Activated CD8-positive, alpha-beta memory T cell treated with anti-CD3 and anti-CD28 coated beads, Interleukin-2, amount 50 U/mL, for 1 hour (primary cell): ENCODE measurements around the gene NFKB1.

Source experiments
- DNase-seq: peaks from one replicate; pipeline ENCODE4 v3.0.0-alpha.2; 2020; ENCODE audit errors: extremely low read depth

Gene NFKB1

DNA sequence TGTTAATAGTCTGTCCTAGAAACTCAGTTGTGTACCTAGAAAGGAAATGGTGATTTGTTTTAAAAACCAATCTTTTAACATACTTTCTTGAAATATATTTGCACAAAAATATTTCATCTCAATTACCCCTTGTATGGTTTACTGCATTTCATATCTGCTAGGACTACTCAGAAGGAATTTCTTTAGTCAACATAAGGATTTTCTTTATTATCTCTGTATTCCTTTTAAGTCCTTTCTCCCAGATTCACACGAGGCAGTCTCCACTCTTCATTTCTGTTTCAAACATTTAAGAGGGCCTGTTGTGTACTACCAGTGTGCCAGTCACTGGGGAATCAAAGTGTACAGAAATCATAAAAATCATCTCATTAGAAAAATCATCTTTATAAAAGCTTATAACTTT, 28.8 kb downstream of the NFKB1 start:
- no peak for DNase-seq

DNA sequence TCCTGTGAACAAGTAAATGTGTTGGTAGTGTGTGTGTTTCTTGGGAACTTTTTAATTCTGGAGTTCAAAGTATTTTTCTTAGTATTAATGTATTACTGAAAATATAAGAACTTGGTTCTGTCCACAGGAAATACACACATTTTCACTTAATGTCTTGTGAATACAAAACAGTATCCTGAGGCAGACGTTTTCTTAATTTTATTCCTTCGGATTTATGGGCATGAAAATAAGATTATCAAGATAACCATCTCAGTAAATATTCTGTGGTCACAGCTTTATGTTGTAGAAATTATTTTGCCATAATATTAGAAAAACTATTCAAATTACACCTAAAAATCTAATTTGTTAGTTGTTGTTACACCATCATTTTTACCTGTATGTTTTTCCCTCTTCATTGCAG, 29.8 kb downstream of the NFKB1 start:
- no peak for DNase-seq

DNA sequence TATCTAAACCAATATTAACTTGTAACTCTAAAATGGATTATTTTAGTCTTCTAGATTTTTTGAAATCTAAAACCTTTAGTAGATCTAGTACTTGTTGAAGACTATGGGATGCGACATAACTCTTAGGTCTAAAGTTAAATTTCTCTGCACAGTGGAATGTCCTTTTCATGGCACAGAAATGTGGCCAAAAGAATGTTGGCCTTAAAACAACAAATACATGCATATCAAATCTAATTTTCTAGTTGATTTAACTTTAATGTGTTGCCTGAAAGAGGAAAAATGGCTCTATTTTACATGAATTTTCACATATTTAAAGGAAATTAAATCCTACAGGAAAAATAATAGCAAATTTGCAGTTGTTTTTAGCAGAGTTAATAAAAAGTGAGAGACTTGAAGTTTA, 30.3 kb downstream of the NFKB1 start:
- DNase-seq = no peak

DNA sequence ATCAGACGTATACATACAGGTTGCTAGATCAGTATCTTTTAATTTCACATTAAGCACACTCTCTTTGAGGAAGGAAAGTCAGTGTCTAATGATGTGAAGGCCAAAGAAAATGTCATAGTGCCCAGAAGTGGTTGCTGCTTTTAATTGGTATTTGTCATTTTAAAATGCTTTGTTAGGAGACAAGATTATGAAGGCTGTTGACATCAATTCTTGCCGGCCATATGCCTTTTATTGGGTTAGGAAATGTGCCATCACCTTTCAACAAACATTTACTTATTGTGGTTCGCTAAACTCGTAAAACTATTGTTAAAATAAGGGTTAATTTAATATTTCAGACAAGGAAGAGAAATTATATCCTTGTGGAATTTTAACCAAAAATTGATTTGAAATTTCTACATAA, 32.2 kb downstream of the NFKB1 start:
- DNase-seq = no peak

DNA sequence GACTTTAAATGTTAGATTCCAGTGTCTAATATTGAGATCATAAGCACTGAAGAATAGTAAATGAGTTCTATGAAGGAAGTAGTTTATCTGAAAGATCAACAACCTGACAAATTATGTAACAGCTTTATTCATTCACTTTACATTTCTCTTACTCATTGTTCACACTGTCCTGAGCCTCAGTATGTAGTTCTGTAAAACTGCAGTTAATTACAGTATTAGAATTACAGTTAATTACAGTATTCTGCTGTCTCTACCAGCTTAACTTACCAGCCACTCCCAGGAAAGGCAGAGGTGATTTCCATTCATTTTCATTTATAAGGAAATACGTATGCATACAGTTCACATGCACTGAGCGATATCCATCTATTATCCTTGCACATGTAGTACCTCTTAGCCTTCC, 32.7 kb downstream of the NFKB1 start:
- no peak for DNase-seq

DNA sequence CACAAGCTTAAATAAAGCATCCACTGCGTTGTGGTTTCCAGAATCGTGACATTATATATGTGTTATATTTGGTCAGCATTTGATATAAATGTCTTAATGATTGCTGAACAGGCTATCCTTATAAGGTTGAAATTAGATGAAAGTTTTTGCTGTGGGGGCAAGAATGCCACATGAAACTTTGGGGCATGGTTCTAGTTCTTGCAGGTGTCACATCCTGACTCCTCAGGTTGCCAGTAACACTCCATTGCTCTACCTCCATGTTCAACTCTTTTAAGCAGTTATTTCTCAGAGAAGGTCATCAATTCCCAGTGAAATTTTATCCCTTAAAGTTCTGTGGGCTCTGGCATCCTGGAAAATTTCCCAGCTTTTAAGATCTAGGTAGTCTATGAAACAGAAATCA, 33.7 kb downstream of the NFKB1 start:
- DNase-seq = no peak

DNA sequence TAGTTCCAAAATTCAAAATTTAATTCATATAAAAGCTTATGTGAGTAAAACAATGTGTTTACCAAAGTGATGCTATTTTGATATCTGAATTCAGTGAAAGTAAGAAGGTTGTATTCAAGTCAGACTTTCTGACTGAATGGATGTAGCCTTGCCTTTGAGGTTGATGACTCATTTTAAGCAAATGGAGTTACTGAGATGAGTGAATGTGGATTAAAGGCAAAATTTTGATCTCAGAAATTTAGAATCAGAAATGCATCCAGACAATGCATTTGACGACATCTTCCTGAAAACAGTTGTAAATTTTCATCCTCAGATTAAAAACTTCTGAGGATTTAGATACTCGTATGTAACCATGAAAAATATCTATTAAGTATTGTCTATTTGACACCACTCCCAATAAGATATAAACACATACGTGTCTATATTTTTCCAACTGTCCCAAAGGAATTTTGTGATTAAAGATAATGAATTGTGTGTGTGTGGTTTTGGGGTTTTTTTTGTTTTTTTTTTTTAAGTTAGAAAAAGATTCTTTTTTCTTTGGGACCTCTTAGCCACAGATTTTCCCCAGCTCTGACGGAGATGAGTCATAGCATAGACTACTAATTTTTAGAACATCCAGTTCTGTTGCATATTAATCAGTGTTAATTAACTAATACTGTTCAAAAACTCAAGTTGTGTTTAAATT, 34.4 kb downstream of the NFKB1 start:
- no peak for DNase-seq

DNA sequence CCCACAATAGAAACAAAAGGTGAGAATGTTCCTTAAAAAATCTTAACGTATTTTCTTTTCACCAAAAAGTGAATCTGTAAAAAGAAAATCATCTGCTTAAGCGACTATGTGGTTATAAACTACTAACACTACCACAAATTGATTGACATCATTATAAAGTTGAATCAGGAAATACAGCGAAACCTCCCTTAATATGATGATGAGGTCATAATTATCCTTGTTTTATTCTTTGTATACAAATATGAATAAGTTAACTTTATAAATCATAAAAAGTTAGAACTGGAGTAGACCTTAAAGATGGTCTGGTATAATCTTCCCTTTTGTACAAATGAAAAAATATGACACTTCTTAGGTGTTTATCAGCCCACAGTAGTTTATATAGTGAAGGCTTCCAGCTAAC, 35.6 kb downstream of the NFKB1 start:
- no peak for DNase-seq

DNA sequence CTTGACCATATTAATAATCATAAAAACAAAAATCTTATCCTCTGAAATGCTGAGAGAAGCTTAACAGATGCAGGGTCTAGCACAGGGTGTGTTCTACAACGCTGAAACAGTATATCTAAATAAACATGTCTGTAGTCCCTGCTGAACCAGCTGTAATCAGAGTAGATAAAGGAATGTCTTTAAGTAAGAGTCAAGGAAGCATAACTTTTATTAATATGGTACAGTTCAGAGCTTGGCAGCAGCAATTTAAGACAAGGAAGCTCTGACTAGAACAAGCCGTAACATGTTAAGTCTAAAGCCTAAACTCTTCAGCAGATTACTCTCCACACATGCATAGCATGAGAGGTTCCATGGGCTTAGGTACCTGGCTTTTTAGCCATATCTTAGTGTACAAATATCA, 36.1 kb downstream of the NFKB1 start:
- DNase-seq = no peak

DNA sequence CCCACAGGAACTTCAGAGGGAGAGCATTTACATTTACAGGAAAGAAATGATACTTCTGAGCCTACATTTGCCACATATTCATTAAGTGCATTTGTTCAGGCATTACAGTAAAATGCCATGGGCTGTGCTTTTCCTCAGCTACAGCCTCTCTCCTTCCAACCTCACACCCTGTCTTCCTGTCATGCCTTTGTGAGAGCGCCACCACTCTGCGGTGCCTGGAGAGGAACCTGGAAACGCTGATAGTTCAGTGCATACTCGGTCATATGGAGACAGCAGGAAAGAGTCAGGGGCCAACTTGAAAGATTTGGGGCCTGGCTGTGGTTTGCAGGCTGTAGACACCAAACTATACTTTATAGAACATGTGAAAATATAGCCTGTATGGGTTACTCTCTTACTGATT, 40.5 kb downstream of the NFKB1 start:
- DNase-seq = no peak

DNA sequence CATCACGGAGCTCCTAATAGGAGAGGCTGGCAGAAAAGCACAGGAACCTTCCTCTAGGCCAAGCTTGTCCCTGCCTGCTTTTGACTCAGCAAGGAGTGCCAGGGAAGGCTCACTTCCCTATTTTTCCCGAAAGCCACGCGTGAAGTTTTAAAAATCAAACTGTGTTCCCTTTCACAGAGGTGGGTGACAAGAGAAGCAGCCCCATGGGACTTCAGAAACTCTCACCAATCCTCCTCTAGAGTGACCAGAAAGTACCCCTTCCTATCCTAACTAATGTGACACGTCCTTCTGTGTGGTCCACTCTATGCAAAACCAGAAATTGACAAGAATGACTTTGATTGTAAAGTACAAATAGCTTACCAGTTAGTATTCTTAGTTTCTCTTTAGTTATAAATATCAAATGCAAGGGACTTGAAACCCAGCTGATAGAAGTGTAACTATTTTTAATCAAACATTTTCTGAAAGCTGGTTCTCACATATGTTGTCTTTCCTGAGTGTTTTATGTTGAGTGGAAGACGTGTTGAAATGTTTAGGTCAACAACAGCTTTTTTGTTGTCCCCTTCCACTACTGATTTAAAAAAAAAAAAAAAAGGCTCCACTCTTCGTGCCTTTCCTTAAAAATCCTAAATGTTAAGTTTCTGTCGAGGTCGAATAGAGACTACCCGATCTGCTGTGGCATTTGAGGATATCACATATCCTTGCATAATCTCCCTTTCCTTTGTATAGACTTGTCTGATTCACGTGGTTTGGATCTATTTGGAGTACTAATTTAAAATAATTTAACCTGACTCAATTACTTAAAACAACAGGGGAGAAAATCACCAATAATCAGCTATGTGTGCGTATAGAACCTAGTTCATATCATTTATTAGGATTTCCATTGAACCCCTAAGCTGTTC, 42.1 kb downstream of the NFKB1 start:
- DNase-seq = no peak

DNA sequence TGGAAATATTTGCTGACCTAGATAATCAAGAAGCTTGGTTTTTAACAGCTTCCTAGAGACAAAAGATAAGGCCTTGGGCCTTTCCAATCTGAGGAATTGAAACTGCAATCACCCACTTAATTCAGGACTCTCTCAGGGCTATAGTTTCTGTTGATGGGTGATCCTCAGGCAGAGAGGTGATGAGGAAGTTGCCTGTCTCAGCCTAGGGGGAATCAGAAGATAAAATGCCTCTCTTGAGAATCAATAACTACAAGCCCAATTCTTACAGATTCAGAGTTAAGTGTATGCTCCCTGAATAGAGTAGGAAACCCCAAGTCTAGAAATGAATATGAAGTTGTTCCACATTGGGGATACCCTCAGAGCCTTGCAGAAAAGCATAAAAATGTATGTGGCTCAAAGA, 45.5 kb downstream of the NFKB1 start:
- no peak for DNase-seq

DNA sequence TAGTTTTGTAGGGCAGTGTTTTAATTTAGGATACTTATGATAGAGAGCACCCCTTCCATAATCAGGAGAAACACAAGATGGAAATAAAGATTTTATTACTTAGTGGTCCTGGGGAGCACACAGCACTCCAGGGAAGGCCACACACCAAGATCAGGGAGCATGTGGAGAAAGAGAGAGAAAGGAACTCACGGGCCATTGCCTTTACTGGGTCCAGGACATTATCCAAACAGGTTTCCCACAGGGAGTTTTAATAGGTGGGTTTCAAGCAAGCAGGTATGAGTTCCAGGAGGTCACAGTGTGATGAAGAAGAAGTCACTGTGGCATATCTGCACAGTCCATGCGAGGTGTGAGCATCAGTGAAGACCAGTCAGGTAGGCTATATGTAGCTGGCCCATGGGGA, 46.8 kb downstream of the NFKB1 start:
- no peak for DNase-seq

DNA sequence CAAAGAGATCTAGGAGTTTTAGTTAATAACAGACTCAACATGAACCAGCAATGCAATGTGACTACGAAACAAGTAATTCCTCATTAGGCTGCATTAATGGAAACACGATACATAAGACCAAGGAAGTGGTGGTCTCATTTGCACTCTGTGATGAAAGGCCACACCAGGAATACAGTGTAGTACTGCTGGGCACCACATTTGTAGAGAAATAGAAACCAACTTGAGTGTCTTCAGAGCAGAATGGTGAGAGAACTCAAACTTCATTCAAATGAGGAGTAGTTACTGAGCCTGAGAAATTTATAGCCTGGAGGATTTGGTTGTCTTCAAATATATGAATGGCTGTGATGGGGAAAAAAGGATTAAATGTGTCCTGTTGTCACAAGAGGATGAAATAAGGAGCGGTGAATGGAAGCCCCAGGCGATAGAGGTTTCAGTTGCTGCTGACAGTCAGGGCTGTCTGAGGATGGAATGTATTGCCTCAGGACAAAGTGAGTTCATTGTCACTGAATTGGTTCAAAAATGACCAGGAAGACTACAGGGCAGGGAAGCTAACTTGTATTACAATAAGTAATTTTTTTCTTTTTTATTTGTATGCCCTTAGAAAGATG, 50.9 kb downstream of the NFKB1 start:
- no peak for DNase-seq

DNA sequence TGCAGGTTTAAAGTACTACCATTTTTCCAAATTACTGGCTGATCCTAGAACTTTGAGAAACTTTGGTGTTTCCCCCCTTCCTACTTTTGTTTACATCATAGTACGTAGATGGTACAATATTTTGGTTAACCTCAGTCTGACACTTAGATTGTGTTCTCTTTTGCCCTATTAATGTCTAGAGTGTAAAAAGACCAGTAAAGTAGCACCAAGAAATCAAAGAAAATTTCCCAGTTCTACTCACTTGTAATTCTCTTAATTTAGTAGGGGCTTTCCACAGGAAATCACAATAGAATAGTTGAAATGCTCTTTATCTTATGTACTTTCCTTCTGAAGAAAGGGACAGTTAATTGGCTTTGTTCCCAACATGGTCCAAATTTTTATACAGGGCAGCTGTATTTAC, 51.6 kb downstream of the NFKB1 start:
- DNase-seq = no peak

DNA sequence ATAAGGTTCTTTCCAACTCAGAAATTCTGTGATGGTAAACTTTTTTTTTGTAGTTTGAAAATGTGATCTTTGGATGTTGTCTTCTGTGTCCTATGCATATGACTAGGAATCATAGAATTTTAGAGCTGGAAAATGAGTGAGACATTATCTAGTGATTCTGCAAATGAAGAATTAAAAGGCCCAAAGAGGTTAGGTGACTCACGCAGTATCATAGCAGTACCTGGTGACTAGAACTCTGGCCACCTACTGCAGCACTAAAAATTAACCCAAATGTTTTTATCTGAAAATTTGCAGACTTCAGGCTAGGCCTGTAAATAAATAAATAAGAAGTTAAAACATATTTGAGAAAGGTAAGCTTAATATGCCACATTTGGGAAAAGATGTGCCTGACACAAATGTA, 52.8 kb downstream of the NFKB1 start:
- DNase-seq = no peak

DNA sequence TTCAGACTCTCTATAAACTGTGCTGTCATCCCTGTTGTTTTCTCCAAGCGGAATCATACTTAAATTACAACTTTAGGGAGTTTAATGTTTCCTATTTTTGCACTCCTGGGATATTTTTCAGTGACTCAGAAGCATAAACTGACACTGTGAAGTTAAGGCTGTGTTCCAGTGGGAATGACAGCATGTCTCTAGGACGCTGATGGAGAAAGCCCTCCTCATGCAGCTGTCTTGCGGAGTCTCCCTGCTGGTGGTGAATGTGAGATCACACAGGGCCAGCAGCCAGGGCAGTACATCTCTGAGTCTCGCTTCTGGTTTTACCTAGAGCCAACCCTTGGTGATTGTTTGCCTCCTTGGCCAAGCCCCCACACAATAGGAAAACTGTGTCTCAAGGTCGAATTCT, 53.3 kb downstream of the NFKB1 start:
- DNase-seq = no peak

DNA sequence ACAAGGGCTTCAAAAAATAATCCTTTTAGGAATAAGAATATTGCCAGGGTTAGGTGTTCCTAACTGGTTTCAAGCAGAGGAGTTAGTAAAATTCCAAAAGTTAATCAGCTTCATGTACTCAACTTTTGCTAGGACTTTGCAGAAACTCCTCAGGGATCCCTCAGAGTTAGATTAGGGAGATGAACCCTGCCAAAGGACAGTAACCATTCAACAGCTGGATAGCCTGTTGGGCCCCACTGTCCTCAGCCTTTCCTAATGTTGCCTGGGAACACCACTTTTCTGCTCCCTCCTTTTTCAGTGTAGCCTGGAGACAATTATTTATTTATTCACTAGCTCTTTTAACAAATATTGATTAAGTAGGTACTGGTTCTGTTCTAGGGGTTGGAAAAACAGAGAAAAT, 53.8 kb downstream of the NFKB1 start:
- DNase-seq = no peak

DNA sequence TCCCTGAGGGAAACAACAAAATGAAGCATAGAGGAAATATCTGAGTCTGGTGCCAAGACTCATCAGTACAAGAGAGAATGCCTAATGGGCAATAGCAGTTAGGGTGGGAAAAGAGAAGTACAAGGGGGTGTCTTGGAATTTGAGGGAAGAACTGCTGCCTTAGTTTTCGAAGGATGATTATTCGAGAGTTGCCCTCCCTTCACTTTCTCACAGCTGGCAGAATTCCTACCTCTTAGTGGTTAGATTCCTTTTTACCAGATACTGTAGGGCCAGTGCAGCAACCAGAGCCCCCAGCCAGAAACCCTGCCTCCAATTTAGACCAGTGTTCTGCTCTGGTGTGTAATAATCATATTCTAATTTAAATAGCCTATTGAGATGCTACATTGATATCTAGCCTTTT, 56.5 kb downstream of the NFKB1 start:
- no peak for DNase-seq

DNA sequence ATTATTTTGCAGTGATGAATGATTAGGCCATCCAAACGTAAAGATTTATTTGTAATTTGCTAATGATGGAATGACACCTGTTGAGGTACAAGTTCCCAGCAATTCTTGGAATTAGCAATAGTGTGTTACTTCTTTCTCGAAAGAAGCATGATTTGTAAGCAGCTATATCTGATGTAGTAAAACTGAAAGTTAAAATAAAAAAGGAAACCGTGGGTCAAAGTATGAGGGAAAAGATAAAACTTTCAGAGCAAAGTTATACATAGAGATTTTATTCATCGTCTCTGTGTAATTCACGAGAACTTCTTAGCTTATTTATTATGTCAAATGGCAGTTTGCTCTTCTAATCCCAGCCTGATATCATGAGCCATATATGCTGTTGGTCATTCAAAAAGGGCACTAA, 59.0 kb downstream of the NFKB1 start:
- no peak for DNase-seq

DNA sequence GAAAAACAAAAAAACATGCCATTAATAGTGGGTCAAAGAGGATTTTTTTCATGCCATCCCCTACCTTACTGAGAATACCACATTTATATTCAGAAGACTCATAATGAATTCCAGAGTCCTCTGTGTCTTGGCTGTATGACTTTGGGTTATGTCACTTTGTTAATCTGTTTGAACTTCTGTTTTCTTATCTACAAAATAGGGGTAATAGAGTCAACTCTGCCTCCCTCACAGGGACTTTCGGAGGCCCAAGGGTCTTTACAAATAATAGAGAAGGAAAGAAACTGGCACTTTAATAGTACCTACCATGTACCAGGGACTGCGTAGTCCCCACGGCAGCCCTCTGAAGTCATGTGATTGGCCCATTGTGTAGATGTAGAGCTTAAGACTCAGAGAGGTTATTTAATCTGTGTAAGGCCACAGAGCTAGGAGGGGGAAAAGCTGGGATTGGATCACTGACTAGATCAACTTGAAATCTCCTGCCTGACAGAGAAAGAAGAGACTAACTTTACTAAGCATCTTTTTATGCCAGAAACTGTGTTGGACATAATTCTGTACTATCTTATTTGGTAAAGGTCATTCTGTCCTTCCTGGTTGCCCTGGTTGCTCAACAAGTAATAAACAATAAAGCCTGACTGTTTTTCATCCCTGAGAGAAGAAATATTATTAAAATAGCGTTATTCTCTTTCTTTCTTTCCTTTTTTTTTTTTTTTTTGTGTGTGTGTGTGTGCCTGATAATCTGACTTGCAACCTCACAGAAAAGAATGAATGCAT, 59.6 kb downstream of the NFKB1 start:
- DNase-seq = no peak

DNA sequence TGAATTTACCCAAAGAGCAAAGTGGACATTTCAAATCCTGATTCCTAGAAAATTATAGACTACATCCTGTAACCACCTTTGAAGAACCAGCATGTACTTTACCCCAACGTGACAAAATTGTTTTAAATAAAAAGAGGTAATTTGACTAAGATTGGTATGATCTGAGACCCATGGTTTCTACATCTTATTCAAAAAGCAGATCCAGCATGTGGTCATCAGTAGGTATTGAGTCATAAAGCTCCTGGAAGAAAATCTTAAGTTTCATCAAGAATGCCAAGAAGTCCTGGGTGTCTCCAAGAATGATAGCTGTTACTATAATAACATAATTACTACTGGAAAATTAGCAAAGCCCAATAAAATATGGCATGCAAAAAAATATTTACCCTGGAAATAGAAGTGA, 61.8 kb downstream of the NFKB1 start:
- no peak for DNase-seq
